Measurements from ENCODE around the gene LARGE1.

LARGE1 gene

DNA sequence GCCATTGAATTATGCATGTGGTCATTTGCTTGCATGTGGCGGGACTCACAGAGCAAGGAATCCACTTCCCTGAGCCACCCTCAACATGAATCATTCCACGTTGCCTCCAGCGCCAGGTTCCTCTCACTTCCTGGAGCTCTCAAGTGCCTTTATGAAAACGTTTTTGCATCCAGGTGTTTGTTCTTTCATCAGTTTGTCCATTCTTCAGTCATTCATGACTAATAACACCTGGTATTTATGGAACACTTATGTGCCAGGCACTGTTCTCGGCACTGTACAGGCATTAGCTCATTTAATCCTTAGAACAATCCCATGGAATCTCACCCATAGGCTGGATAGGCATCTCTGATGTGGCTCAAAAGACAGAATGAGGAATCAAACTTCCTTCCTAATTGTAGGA, 606.0 kb downstream of the LARGE1 start:
- Histone ChIP-seq H3K4me1 (ENCODE audit: insufficient read depth, low read length) (no peaks in the 10 kb centered on the region), H2AFZ (ENCODE audit: low read depth, low read length) (no peak overlapping the region), H3K27ac (ENCODE audit: low read length) (no peak overlapping the region), H3K4me3 (ENCODE audit: low read depth in 1 of 2, low read length in 2 of 2) (no peak overlapping the region), H3K9me3 (ENCODE audit: insufficient read depth, low read length, severe bottlenecking) (no peaks in the 10 kb centered on the region), H3K36me3 (ENCODE audit: insufficient read depth, low read length) (no peaks in the 10 kb centered on the region), H4K20me1 (ENCODE audit: insufficient read depth, low read length) (no peaks in the 10 kb centered on the region), H3K27me3 (ENCODE audit: insufficient read depth, low read length, poor library complexity) (no peaks in the 10 kb centered on the region), H3K79me2 (ENCODE audit: insufficient read depth, low read length) (no peaks in the 10 kb centered on the region), H3K9ac (ENCODE audit: low read depth, low read length) (no peak overlapping the region), H3K4me2 (ENCODE audit: insufficient read depth, low read length) (no peak overlapping the region)
- DNase-seq (no peak), ATAC-seq (ENCODE audit: insufficient read depth, low read depth) (no peak)
- TF ChIP-seq CTCF (IDR thresholded peaks at IDR 0.05; ENCODE audit: borderline replicate concordance, extremely low read depth, low read length, poor library complexity, severe bottlenecking) (no peak), EZH2 (IDR thresholded peaks at IDR 0.05; ENCODE audit: borderline replicate concordance, low read depth, low read length, severe bottlenecking) (no peak)

DNA sequence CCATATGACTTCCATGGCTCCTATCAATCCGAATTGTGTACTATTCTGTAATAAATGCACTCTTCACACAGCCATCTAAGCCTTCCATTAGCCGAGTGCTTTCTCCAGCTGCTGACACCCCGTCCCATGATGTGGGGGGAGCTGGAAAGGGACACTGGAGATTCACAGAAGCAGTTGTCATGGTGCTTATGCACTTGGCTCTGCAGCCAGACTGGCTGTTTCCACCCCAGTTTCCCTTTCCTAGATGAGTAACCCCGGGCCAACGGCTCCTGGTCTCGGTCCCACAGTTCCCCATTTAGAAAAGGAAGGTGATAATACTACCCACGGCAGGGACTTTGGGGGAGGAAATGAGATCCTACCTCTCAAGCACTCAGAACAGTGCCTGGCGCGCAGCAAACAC, 617.2 kb downstream of the LARGE1 start:
- Histone ChIP-seq H3K27ac (ENCODE audit: low read length) (no peak overlapping the region), H4K20me1 (ENCODE audit: insufficient read depth, low read length) (peaks cover 2% of the 10 kb centered on the region; the same call in 1 of the 2 replicates), H2AFZ (ENCODE audit: low read depth, low read length) (no peak overlapping the region), H3K4me2 (ENCODE audit: insufficient read depth, low read length) (no peak overlapping the region), H3K4me3 (ENCODE audit: low read depth in 1 of 2, low read length in 2 of 2) (no peak overlapping the region), H3K9ac (ENCODE audit: low read depth, low read length) (no peak overlapping the region), H3K9me3 (ENCODE audit: insufficient read depth, low read length, severe bottlenecking) (no peaks in the 10 kb centered on the region), H3K27me3 (ENCODE audit: insufficient read depth, low read length, poor library complexity) (no peaks in the 10 kb centered on the region), H3K36me3 (ENCODE audit: insufficient read depth, low read length) (no peaks in the 10 kb centered on the region), H3K79me2 (ENCODE audit: insufficient read depth, low read length) (no peaks in the 10 kb centered on the region), H3K4me1 (ENCODE audit: insufficient read depth, low read length) (no peaks in the 10 kb centered on the region)
- DNase-seq: no peak
- ATAC-seq (ENCODE audit: insufficient read depth, low read depth): no peak
- TF ChIP-seq EZH2 (IDR thresholded peaks at IDR 0.05; ENCODE audit: borderline replicate concordance, low read depth, low read length, severe bottlenecking): no peak
- TF ChIP-seq CTCF (IDR thresholded peaks at IDR 0.05; ENCODE audit: borderline replicate concordance, extremely low read depth, low read length, poor library complexity, severe bottlenecking): no peak

- Histone ChIP-seq H3K79me2 (ENCODE audit: insufficient read depth, low read length) (no peaks in the 10 kb centered on the region), H3K9ac (ENCODE audit: low read depth, low read length) (no peak overlapping the region), H3K4me2 (ENCODE audit: insufficient read depth, low read length) (no peak overlapping the region), H3K36me3 (ENCODE audit: insufficient read depth, low read length) (no peaks in the 10 kb centered on the region), H4K20me1 (ENCODE audit: insufficient read depth, low read length) (peaks cover 2% of the 10 kb centered on the region; the same call in 1 of the 2 replicates), H3K27ac (ENCODE audit: low read length) (no peak overlapping the region), H3K4me3 (ENCODE audit: low read depth in 1 of 2, low read length in 2 of 2) (no peak overlapping the region), H3K4me1 (ENCODE audit: insufficient read depth, low read length) (no peaks in the 10 kb centered on the region), H3K27me3 (ENCODE audit: insufficient read depth, low read length, poor library complexity) (no peaks in the 10 kb centered on the region), H3K9me3 (ENCODE audit: insufficient read depth, low read length, severe bottlenecking) (no peaks in the 10 kb centered on the region), H2AFZ (ENCODE audit: low read depth, low read length) (no peak overlapping the region)
- no peak for TF ChIP-seq CTCF (IDR thresholded peaks at IDR 0.05; ENCODE audit: borderline replicate concordance, extremely low read depth, low read length, poor library complexity, severe bottlenecking)
- no peak for TF ChIP-seq EZH2 (IDR thresholded peaks at IDR 0.05; ENCODE audit: borderline replicate concordance, low read depth, low read length, severe bottlenecking)
- ATAC-seq (ENCODE audit: insufficient read depth, low read depth) (no peak), DNase-seq (no peak)
Measured at GRCh38 chr22:33302549-33302948, 617.7 kb downstream of the LARGE1 start.

All from DND-41 (cell line).